Esophagus muscularis mucosa (tissue), 3 donors: Measurements from ENCODE around the gene CHD2.

Experiments used
- CTCF ChIP-seq, 3 experiments: fragments of 200-600 bp in 2 of 3; fragments of 450-650 bp in 1 of 3; sonication (generic) in 2 of 3; IDR thresholded peaks; one replicate each; pipeline ENCODE4 v1.5.1; 2017 to 2019; ENCODE audit warnings: antibody characterized with exemption in 3 of 3, mild to moderate bottlenecking in 2 of 3, moderate library complexity in 1 of 3
- POLR2A ChIP-seq: fragments of 450-650 bp; IDR thresholded peaks from one replicate; pipeline ENCODE4 v1.6.1; 2017; ENCODE audit warnings: antibody characterized with exemption, moderate library complexity, mild to moderate bottlenecking, low read depth

GRCh38 chr15:93057618-93058017 is 157.5 kb downstream of the CHD2 start:
- TF ChIP-seq CTCF (IDR thresholded peaks at IDR 0.05), result no peak
- TF ChIP-seq POLR2A, result no peak
